Peyer's patch (tissue), 4 donors: ENCODE results near the gene VMP1. TPM values are rescaled to one million over a fixed set of nuclear protein-coding genes. Genes with fewer than 3 reads are reported as not detected.

Experiments used
- DNase-seq, 3 donors: peaks; one replicate each; pipeline ENCODE4 v3.0.0-alpha.2; 2017 to 2019
- H3K27ac ChIP-seq, 4 donors: fragments of 200-600 bp; sonication (generic); one replicate each; pipeline ENCODE4 v1.5.1; 2016 to 2019
- H3K27me3 ChIP-seq, 2 donors: fragments of 200-600 bp; sonication (generic); one replicate each; pipeline ENCODE4 v1.5.1; 2019
- H3K36me3 ChIP-seq, 3 donors: fragments of 200-600 bp; sonication (generic); one replicate each; pipeline ENCODE4 v1.5.1; 2016 to 2019
- H3K4me1 ChIP-seq, 4 donors: fragments of 200-600 bp; sonication (generic); one replicate each; pipeline ENCODE4 v1.5.1; 2016 to 2019
- H3K4me3 ChIP-seq, 4 donors: fragments of 200-600 bp; sonication (generic); 1 replicate in 3 of 4; 2 replicates in 1 of 4; pipeline ENCODE4 v1.5.1; 2016 to 2019; ENCODE audit warnings: mild to moderate bottlenecking in 1 of 4
- H3K9me3 ChIP-seq, 4 donors: fragments of 200-600 bp; sonication (generic); one replicate each; pipeline ENCODE4 v1.5.1; 2016 to 2019; ENCODE audit warnings: mild to moderate bottlenecking in 1 of 4
- POLR2A ChIP-seq, 2 donors: fragments of 450-650 bp; IDR thresholded peaks; one replicate each; pipeline ENCODE4 v1.5.1; 2017; ENCODE audit warnings: antibody characterized with exemption in 2 of 2, mild to moderate bottlenecking in 2 of 2, moderate library complexity in 2 of 2
- total RNA-seq, 4 donors: library from RNA; depleted of rRNA; stranded (reverse); fragments of >200 nt; gene quantifications; one replicate each; pipeline ENCODE4 v1.1.0, GENCODE V29; 2016
- TF ChIP-seq, protein P1 (sequence below), 6 experiments: fragments of 450-650 bp in 4 of 6; fragments of 200-600 bp in 2 of 6; sonication (generic) in 1 of 6; IDR thresholded peaks; one replicate each; pipeline ENCODE4 v1.5.1; 2017 to 2019; ENCODE audit warnings: antibody characterized with exemption in 6 of 6, mild to moderate bottlenecking in 3 of 6, moderate library complexity in 1 of 6

Gene VMP1
- total RNA-seq, 4 donors from 2014 or later = 228 to 366 (median 332) TPM

DNA sequence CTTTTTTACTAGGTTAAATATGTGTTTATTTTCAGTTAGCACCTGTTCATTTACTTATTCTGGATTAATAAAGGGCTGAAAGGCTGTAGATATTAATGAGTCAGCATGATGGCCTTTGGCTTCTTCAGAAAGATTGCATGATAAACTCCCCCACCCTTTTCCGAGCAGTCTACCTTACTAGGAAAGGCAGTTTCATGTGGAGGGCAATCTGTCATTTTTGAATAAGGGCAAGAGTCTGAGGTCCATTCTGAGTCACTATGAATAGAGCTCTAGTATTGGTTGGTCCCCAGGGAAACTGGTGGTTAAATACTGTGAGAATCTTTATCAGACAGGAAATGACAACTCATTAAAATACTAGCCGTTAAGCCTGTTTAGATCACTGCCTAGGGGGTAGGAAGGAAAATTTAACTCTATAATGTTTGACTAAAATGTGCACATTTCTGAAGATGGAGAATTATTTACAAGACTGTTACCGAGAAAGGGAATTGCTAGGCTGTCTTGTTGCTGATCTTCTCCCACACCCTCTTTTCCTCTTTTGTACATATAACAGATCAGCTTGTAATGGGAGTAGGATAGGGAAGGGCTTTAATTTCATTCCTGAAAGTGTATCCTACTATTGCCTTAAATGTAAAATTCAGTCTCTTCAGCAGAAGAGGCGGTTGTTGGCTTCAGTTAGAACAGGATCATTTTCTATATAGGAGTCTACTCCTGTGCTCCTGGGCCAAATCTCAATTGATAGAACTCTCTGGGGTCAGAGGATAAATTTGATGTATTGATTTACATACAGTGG, 122.0 kb downstream of the VMP1 start:
- peak overlapping the region in 3 of 4 donors; percentile 10 to 40 (median 37) for H3K4me3 ChIP-seq
- H3K27ac ChIP-seq = peak overlapping the region; percentile 68 to 92 (median 81)
- H3K27me3 ChIP-seq = no peaks in the 10 kb centered on the region
- H3K4me1 ChIP-seq = peaks cover 0 to 48% (median 24%) of the 10 kb centered on the region in 4 donors
- DNase-seq = peak in 1 of 3 donors; percentile 66
- TF ChIP-seq POLR2A (IDR thresholded peaks at IDR 0.05) = peak; percentile 48 to 88
- TF ChIP-seq, protein P1, sequence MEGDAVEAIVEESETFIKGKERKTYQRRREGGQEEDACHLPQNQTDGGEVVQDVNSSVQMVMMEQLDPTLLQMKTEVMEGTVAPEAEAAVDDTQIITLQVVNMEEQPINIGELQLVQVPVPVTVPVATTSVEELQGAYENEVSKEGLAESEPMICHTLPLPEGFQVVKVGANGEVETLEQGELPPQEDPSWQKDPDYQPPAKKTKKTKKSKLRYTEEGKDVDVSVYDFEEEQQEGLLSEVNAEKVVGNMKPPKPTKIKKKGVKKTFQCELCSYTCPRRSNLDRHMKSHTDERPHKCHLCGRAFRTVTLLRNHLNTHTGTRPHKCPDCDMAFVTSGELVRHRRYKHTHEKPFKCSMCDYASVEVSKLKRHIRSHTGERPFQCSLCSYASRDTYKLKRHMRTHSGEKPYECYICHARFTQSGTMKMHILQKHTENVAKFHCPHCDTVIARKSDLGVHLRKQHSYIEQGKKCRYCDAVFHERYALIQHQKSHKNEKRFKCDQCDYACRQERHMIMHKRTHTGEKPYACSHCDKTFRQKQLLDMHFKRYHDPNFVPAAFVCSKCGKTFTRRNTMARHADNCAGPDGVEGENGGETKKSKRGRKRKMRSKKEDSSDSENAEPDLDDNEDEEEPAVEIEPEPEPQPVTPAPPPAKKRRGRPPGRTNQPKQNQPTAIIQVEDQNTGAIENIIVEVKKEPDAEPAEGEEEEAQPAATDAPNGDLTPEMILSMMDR (IDR thresholded peaks at IDR 0.05) = no peak
- no peaks in the 10 kb centered on the region for H3K9me3 ChIP-seq
- H3K36me3 ChIP-seq = no peaks in the 10 kb centered on the region

DNA sequence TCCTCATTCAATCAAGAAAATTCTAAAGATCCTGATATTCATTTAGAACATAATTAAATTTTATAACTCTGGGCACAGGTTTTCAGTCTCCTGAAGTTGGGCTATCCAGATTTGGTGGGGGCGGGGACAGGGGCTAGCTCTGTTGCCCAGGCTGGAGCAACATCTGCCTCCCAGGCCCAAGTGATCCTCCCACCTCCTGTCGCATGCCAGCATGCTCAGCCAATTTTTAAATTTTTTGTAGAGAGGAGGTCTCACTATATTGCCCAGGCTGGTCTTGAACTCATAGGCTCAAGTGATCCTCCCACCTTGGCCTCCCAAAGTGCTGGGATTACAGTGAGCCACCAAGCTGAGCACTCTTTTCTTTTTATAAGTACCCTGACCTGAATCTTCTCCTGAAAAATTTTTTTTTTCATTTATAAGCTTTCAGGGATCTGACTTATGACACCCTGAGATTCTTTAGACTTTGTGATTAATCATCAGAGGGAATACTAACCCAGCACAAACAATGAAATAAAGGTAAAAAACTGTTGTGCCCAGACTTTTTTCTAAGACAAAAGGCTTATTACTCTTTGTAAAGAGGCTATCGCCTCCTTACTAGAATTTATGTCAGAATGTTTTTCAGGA, 122.7 kb downstream of the VMP1 start:
- Histone ChIP-seq H3K36me3 (no peaks in the 10 kb centered on the region), H3K4me3 (peak overlapping the region in 2 of 4 donors; percentile 21 to 40), H3K27me3 (no peaks in the 10 kb centered on the region), H3K4me1 (peaks cover 0 to 47% (median 24%) of the 10 kb centered on the region in 4 donors), H3K27ac (peak overlapping the region; percentile 68 to 92 (median 81)), H3K9me3 (no peaks in the 10 kb centered on the region)
- DNase-seq = peak in 1 of 3 donors; percentile 47
- TF ChIP-seq, protein P1 (IDR thresholded peaks at IDR 0.05) = no peak
- TF ChIP-seq POLR2A (IDR thresholded peaks at IDR 0.05) = no peak

DNA sequence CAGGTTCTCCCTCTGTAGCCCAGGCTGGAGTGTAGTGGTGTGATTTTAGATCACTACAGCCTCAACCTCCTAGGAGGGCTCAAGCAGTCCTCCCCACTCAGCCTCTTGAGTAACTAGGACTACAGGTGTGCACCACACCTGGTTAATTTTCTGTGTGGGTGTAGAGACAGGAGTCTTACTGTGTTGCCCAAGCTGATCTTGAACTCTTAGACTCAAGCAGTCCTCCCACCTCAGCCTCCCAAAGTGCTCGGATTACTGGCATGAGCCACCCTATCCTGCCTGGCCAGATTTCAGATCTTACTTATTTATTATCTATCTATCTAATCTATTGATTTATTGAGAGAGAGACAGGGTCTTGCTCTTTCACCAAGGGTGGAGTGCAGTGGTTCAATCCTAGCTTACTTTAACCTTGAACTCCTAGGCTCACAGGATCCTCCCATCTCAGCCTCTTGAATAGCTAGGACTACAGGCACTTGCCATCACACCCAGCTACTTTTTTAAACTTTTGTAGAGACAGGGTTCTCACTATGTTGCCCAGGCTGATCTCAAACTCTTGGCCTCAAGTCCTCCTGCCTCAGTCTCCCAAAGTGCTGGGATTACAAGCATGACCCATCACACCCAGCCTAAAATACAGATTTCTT, 123.5 kb downstream of the VMP1 start:
- TF ChIP-seq POLR2A (IDR thresholded peaks at IDR 0.05) = no peak
- peak in 1 of 3 donors; percentile 44 for DNase-seq
- H3K9me3 ChIP-seq = no peaks in the 10 kb centered on the region
- H3K4me3 ChIP-seq = no peak overlapping the region
- H3K27me3 ChIP-seq = no peaks in the 10 kb centered on the region
- H3K4me1 ChIP-seq = peaks cover 0 to 43% (median 23%) of the 10 kb centered on the region in 4 donors
- H3K36me3 ChIP-seq = no peaks in the 10 kb centered on the region
- peak overlapping the region; percentile 28 to 92 (median 81) for H3K27ac ChIP-seq

DNA sequence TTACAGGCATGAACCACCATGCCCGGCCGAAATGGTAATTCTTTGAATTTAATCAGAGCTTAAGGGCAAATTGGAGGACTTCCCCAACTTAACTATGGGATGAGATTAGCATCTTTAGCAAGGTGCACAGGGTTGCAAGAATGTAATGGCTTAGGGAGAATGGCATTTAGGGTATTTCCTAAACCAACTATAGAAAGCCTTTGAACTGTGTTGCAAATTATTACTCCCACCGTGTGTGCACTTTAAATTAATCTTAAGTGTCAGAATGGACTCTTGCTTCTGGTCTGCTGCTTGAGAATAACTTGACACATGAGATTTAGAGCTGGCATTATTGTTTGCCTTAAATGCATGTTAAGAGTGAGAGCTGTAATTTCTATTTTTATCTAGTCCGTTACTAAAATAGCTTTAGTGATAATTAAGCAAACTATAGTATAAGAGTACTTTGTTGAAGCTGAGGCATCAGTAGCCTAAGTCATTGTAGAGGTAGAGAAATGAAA, 125.5 kb downstream of the VMP1 start:
- Histone ChIP-seq H3K9me3 (no peaks in the 10 kb centered on the region), H3K27me3 (no peaks in the 10 kb centered on the region), H3K4me1 (peaks cover 0 to 39% (median 16%) of the 10 kb centered on the region in 4 donors), H3K27ac (peak overlapping the region in 2 of 4 donors; percentile 10 to 19), H3K4me3 (no peak overlapping the region), H3K36me3 (no peaks in the 10 kb centered on the region)
- TF ChIP-seq POLR2A (IDR thresholded peaks at IDR 0.05) = no peak
- TF ChIP-seq, protein P1 (IDR thresholded peaks at IDR 0.05) = no peak
- DNase-seq = no peak

DNA sequence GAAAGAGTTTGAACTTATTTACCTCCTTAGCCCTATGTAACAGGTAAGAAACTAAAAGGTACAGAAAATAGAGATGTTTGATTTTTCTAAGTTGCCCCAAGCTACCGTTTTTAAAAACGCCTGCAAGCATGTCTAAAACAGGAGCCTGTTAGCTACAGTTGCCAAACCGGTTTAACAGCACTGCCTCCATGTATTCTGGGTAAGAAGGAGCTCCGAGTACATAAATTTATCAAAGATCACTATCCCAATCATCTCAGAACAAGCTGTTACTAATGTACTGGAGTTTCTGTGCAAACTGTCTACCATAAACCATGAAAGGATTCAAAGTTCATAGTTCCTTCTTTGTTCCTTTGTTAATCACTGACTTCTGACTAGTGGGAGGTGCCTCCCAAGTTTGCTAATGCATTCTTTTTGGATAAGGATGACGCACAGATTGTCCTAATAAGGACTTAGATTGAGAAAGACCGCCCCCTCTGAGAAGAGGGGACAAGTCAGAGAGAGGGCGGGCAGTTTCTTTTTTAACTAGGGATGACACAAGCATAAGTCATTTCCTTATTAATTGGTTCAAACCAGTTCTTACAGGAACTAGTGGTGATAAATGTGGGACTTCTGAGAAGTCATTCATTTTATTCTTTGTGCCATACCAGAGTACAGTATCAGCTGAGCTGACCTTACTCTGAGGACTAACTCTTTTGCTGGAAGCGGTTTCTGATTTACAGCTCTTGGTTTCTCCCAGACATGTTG, 130.0 kb downstream of the VMP1 start:
- Histone ChIP-seq H3K27me3 (no peaks in the 10 kb centered on the region), H3K9me3 (no peaks in the 10 kb centered on the region), H3K27ac (peak overlapping the region; percentile 78 to 96 (median 90)), H3K4me3 (peak overlapping the region; percentile 48 to 74 (median 58)), H3K4me1 (peaks cover 0 to 26% (median 9%) of the 10 kb centered on the region in 4 donors), H3K36me3 (peaks cover 0 to 20% (median 0%) of the 10 kb centered on the region in 3 donors)
- peak; percentile 97 to 99 for TF ChIP-seq POLR2A (IDR thresholded peaks at IDR 0.05)
- TF ChIP-seq, protein P1 (IDR thresholded peaks at IDR 0.05) = peak in 2 of 6 experiments; percentile 1 to 32
- DNase-seq = peak in 2 of 3 donors; percentile 67 to 83
